Stimulated activated CD4-positive, alpha-beta T cell treated with anti-CD3 and anti-CD28 coated beads, Interleukin-4, amount 100 ng/mL, for 24 hours (primary cell): Measurements from ENCODE around the gene ITK.

Source experiments
- DNase-seq: peaks from one replicate; pipeline ENCODE4 v3.0.0-alpha.2; 2020

ITK gene

GRCh38 chr5:157252711-157253465, 72.2 kb downstream of the ITK start:
- peak; percentile 59 for DNase-seq

DNA sequence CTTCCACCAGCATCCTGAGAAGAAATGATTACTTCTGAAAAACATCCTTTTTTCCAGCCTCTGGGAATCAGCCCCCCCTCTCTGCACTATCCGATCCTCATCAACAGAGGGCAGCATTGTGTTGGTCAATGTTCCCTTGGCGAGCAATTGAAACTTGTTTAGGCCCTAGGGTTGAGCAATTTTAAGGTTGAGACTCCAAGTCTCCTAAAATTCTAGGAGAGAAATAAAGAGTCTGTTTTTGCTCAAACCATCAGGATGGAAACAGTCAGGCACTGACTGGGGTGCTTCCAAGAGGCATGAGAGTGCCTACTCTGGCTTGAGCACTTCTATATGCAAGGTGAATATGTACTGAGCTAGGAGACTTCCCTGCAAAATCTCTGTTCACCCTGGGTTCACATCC, 72.9 kb downstream of the ITK start:
- DNase-seq = no peak

DNA sequence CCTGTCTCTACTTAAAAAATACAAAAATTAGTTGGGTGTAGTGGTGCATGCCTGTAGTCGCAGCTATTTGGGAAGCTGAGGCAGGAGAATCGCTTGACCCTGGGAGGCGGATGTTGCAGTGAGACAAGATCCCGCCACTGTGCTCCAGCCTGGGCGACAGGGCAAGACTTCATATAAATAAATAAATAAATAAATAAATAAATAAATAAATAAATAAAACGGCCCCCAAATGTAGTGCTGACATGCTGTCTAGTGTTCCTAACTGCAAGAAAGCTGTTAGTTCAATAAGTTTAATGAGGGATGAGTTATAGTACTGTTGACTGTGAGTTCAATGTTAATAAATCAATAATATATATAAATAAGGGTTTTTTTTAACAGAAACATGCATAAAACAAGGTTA, 77.8 kb downstream of the ITK start:
- DNase-seq = no peak

GRCh38 chr5:157259699-157260098, 79.1 kb downstream of the ITK start:
- no peak for DNase-seq

DNA sequence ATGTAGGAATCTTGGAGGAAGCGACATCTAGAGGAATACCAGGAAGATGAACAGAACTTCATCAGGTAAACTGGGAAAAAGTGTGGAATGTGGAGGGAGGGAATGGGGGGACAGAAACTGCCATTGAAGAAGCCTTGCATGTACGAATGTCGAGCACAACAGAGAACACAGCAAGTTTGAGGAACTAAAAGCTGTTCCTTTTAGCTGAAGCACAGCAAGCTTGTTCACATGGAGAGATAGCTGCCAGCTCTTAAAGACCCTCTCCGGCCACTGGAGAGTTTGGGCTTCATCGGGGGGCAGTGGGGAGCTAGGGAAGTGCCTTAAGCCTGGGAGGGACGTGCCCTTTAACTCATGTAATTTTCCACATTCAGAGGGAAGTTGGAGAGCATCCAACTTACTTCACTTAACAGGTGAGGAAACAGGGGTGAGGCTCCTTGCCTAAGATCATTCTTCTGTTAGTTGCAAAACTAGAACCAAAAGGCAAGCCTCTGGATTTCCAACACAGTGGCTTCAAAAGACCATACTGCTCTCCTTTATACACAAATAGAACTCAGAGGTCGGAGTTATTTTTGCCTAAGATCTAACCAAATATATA, 83.0 kb downstream of the ITK start:
- no peak for DNase-seq

- DNase-seq = peak; percentile 79
These were observed 85.2 kb downstream of the ITK start, which contains the start of gene CYFIP2 for GRCh38 chr5:157265714-157266285. Gene CYFIP2 (plus strand): TSS chr5:157266123. CDS start chr5:157285362, 19,239 bp downstream.

DNA sequence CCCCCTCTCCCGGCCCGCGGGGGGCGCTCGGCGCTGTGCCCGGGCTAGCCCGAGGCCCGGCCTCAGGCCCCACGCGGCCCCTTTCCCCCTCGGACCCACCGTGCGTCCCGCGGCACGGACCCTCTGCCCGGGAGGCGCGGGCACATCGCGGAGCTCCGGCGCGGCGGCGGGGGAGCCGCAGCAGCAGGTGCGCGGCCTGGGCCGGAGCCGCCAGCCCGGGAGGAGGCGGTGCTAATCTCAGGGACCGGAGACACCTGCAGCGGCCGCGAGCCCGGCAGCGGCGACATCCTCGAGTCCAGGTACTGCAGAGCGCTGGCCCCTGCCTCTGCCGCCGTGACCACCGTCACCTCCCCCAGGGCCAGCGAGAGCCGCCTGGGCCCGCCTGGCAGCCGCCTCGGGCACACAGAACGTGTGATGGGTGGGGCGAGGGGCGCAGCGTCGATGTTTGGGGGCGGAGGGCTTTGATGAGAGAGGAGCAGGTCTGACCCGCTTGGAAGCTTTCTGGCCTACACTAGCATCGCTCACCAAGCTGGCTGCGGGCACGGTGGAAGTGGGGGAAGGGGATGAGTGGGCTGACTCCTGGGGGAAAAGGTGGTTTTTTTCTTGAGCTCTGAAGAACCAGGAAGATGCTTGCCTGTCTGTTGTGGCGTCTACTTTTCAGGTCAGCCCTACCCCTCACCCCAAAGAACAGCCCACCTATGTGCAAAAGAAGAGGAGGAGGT, 85.8 kb downstream of the ITK start:
- DNase-seq = peak; percentile 58

DNA sequence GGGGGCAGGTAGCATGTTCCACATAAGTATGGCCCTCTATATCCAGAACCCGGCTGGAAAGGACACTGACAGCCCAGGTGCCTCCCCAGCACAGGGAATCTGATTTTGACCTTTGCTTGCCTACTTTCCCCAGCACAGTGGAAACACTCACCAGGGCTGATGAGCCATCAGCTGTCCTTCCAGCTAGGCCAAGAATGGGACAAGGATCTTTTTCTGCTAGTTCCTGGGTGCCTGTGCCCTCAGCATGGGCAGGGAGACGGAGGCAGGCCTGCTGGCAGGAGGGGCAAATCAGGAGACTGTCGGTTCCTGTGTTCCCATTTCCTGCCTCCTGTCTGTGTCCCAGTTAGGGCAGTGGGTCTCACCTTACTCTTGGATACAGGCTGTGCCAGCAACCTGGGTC, 86.4 kb downstream of the ITK start:
- no peak for DNase-seq

DNA sequence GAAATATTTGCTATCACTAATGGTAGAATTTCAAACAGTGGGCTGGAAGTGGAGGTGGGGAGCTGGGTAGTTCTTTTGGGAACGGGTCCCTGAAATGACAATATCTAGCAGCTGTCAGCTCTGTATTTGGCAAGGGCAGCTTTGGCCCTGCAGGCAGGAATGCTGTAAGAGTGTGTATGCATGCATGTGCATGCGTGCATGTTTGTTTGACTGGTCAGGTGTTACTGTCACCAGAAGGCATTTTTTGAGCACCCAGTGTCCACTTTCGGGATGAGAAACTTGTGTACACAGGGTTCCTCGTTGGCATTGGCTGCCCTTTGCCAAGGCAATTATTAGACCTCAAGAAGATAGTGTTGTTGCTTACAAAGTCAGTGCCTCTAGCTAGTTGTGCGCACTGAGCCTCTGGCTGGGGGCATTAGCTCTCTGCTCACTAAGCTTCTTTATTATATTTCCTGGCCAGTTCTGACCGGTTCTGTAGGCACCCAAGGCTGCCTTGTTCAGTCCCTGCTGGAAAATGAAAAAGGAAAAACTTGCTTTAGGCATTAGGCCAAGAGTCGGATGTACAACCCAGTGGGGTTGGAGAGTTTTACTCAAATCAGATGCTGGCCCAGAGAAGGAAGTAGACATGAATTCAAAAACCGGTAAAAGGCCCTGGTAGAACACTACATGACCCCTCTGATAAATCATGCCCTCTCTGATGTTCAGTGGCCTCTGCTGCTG, 87.3 kb downstream of the ITK start:
- DNase-seq = no peak

GRCh38 chr5:157269165-157269671, 88.6 kb downstream of the ITK start:
- DNase-seq = no peak

- no peak for DNase-seq
These were observed 89.2 kb downstream of the ITK start for GRCh38 chr5:157269761-157270272.

GRCh38 chr5:157270771-157271170, 90.1 kb downstream of the ITK start:
- DNase-seq = no peak

DNA sequence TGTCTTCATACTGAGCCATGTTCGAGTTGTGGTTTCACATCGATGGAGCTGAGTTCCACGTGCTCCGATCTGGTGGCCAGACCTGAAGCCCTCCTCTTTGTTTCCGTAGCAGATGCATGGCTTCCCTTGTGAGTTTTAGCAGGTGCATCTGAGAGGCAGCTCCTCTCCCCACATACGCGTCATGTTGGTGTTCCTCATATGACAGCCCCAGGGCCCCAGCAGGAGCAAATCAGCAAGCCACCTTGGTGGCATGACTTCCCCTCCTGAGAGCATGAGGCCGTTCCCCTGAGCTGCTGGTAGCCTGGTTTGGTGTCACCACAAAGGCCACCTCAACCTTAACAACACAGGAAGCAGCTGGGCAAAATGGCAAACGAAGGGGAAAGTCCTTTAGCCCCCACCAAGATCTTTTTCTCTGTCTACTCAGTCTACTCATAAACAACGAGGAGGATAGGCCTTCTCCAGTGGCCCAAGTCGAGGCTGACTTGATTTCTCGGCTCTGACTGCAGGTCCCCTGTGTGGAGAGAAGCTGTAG, 91.2 kb downstream of the ITK start:
- peak; percentile 81 for DNase-seq

GRCh38 chr5:157273131-157273556, 92.5 kb downstream of the ITK start:
- DNase-seq = no peak

DNA sequence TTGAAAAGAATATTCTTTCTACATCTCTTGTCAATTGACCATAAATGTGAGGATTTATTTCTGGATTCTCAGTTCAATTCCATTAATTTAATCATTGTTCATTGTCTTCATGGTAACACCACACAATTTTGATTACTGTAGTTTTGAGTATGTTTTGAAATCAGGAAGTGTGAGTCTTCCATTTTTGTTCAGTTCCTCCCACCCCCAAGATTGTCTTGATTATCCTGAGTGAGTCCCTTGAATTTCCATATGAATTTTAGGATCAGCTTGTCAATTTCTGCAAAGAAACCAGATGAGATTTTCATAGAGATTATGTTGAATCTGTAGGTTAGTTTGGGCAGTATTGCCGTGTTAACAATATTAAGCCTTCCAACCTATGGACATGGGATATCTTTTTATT, 94.8 kb downstream of the ITK start:
- DNase-seq = no peak

DNA sequence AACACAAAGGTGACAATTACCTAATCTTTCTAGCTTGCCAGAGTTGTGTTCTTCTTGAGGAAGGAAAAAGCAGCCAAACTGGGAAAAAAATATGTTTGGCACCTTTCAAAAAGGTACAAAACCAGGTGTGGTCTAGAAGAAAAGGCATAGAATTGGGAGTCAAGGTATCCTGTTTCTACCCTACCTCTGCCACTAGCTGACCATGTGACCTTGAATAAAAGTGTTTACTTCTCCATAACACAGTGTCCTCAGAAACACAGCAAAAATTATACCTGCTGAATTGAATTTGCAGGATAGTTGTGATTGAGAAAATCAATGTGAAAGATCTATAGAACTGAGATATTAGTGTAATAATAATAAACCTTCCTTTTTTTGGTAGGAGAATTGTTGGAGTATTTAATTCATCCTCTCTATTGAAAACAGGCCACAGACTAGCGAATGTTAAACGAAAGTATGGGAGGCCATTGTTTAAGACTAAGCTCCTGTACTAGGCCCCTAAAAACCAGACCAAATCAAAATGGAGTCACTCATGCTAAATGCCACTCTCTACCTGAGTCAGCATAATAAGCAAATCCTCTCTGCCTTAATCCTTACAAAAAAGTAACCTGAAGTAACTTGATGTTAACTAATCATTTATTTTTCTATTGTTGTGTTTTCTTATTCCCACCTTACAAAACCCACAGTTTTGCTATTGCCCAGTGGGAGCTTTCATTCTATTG, 97.8 kb downstream of the ITK start:
- DNase-seq = no peak

DNA sequence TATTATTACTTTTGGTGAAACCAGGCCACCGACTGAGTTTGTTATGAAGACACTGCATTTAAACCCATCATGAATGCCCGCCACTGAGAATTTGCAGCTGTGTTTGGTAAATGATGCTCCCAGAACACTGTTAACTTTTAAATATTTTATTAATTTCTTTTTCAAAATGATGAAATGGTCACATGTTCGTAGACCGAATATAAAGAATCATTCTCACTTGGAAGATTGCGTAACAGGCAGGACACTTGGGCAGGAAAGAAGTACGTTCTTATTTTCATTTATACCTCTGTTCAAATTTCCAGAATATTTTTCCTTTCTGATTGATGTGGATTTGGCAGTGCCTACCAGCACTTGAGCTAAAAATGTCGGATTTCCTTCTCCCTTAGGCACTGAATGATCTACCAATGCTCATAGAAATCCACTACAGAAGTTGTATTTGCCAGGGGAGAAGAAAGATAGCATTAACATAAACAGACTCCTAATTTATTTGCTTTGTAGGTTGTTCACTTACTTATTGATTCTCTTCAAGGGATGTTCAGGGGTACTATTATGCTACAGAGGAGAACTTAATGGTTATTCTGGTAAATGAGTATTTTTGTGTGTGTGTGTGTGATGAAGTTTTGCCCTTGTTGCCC, 99.1 kb downstream of the ITK start:
- no peak for DNase-seq

DNA sequence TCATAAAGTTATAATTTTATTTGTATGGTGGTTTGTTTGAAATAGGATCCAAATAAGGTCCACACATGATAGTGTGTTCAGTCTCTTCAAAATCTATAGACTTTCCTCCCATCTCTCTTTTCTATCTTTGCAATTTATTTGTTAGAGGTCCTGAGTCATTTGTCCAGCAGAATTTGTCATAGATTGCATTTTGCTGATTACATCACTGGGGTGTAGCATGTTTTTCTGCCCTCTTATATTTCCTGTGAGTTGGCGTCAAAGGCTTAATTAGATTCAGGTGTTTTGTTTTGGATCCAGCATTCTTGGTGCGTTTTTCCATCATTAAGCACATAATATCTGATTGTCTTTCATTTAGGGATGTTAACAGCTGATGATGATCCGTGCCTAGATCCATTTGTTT, 100.3 kb downstream of the ITK start:
- no peak for DNase-seq

DNA sequence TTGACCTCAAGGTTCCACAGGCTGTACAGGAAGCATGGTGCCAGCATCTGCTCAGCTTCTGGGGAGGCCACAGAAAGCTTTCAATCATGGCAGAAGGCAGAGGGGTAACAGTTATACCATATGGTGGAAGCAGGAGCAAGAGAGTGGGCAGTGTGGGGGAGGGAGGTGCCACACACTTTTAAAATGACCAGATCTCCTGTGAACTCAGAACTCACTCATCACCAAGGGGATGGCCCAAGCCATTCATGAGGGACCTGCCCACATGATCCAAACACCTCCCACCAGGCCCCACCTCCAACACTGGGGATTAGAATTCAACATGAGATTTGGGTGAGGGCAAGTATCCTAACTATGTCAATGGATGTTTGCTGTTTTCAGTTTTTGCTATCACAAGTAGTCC, 101.5 kb downstream of the ITK start:
- no peak for DNase-seq

DNA sequence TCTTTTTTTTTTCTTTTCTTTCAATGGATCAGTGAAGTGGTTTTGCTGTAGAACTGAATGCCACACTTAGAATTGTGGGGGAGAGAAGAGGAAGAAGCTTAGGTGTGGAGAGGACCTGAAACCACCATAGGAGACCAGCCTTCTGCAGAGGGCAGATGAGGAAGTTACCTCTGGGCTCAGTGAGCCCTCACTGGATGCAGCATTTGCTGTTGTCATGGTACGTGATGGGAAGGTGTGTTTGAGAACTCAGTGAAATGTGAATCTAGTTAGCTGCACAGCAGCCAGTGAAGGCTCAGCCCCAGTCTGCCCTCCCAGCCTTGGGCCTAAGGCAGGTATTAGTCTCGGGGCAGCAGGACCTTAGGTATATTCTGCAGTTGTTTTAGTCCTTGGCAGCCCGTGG, 102.8 kb downstream of the ITK start:
- no peak for DNase-seq
